ENCODE measurements around the gene AJUBA.
"Not testable (repeated sequence)": the region's sequence is repeated elsewhere in the genome, so short reads cannot be mapped to it uniquely, and the experiment has no call there.

AJUBA gene

GRCh38 chr14:22982477-22983245 is at the start of gene AJUBA:
Gene AJUBA (minus strand): TSS chr14:22982551. CDS start chr14:22982266, 285 bp downstream.
- Mint-ChIP-seq H3K27ac (no peak within 1 kb of the TSS), H3K4me3 (peak within 1 kb of the TSS; percentile 71), H3K36me3 (peaks cover 3% of the 10 kb centered on the region), H3K4me1 (ENCODE audit: low read depth) (peaks cover 6% of the 10 kb centered on the region), H3K9me3 (ENCODE audit: low read depth) (no peaks in the 10 kb centered on the region), H3K27me3 (no peaks in the 10 kb centered on the region)

- Mint-ChIP-seq H3K27ac (peak overlapping the region; percentile 28), H3K4me1 (ENCODE audit: low read depth) (peaks cover 51% of the 10 kb centered on the region), H3K36me3 (peaks cover 22% of the 10 kb centered on the region), H3K27me3 (no peaks in the 10 kb centered on the region), H3K4me3 (peak overlapping the region; percentile 59), H3K9me3 (ENCODE audit: low read depth) (no peaks in the 10 kb centered on the region)
Measured at GRCh38 chr14:23030936-23031335, 48.6 kb upstream of the AJUBA start.

- H3K27ac Mint-ChIP-seq = peak overlapping the region; percentile 88
- peaks cover 38% of the 10 kb centered on the region for H3K36me3 Mint-ChIP-seq
- peak overlapping the region; percentile 67 for H3K4me3 Mint-ChIP-seq
- H3K4me1 Mint-ChIP-seq (ENCODE audit: low read depth) = peaks cover 59% of the 10 kb centered on the region
- H3K27me3 Mint-ChIP-seq = no peaks in the 10 kb centered on the region
- H3K9me3 Mint-ChIP-seq (ENCODE audit: low read depth) = no peaks in the 10 kb centered on the region
Measured at GRCh38 chr14:23028799-23029198, 46.4 kb upstream of the AJUBA start.

GRCh38 chr14:23025151-23025814 is 42.9 kb upstream of the AJUBA start:
- Mint-ChIP-seq H3K4me3 (peak overlapping the region; percentile 18), H3K36me3 (peaks cover 26% of the 10 kb centered on the region), H3K9me3 (ENCODE audit: low read depth) (no peaks in the 10 kb centered on the region), H3K4me1 (ENCODE audit: low read depth) (peaks cover 71% of the 10 kb centered on the region), H3K27me3 (no peaks in the 10 kb centered on the region), H3K27ac (peak overlapping the region; percentile 61)

- peaks cover 26% of the 10 kb centered on the region for H3K36me3 Mint-ChIP-seq
- peak overlapping the region; percentile 5 for H3K4me3 Mint-ChIP-seq
- peaks cover 73% of the 10 kb centered on the region for H3K4me1 Mint-ChIP-seq (ENCODE audit: low read depth)
- H3K27me3 Mint-ChIP-seq = no peaks in the 10 kb centered on the region
- no peaks in the 10 kb centered on the region for H3K9me3 Mint-ChIP-seq (ENCODE audit: low read depth)
- H3K27ac Mint-ChIP-seq = peak overlapping the region; percentile 61
Measured at GRCh38 chr14:23024612-23025075, 42.3 kb upstream of the AJUBA start.

- Mint-ChIP-seq H3K4me1 (ENCODE audit: low read depth) (peaks cover 65% of the 10 kb centered on the region), H3K36me3 (peaks cover 25% of the 10 kb centered on the region), H3K27ac (peak overlapping the region; percentile 54)
Measured at GRCh38 chr14:23023795-23024152, 41.4 kb upstream of the AJUBA start.

GRCh38 chr14:23023022-23023794 is 40.9 kb upstream of the AJUBA start:
- peaks cover 23% of the 10 kb centered on the region for H3K36me3 Mint-ChIP-seq
- peaks cover 61% of the 10 kb centered on the region for H3K4me1 Mint-ChIP-seq (ENCODE audit: low read depth)
- H3K27me3 Mint-ChIP-seq = no peaks in the 10 kb centered on the region
- H3K4me3 Mint-ChIP-seq = peak overlapping the region; percentile 51
- H3K9me3 Mint-ChIP-seq (ENCODE audit: low read depth) = no peaks in the 10 kb centered on the region
- peak overlapping the region; percentile 47 for H3K27ac Mint-ChIP-seq

More at GRCh38 chr14:23023795-23024152, 41.4 kb upstream of the AJUBA start:
- Mint-ChIP-seq H3K9me3 (ENCODE audit: low read depth) (no peaks in the 10 kb centered on the region), H3K4me3 (peak overlapping the region; percentile 51), H3K27me3 (no peaks in the 10 kb centered on the region)

GRCh38 chr14:23021889-23022442 is 39.6 kb upstream of the AJUBA start:
- no peaks in the 10 kb centered on the region for H3K27me3 Mint-ChIP-seq
- peaks cover 19% of the 10 kb centered on the region for H3K36me3 Mint-ChIP-seq
- H3K27ac Mint-ChIP-seq = no peak overlapping the region
- no peaks in the 10 kb centered on the region for H3K9me3 Mint-ChIP-seq (ENCODE audit: low read depth)
- H3K4me3 Mint-ChIP-seq = no peak overlapping the region
- H3K4me1 Mint-ChIP-seq (ENCODE audit: low read depth) = peaks cover 55% of the 10 kb centered on the region

GRCh38 chr14:23021434-23021833 is 39.1 kb upstream of the AJUBA start:
- Mint-ChIP-seq H3K36me3 (peaks cover 19% of the 10 kb centered on the region), H3K4me1 (ENCODE audit: low read depth) (peaks cover 55% of the 10 kb centered on the region), H3K27ac (no peak overlapping the region), H3K4me3 (no peak overlapping the region), H3K9me3 (ENCODE audit: low read depth) (no peaks in the 10 kb centered on the region), H3K27me3 (no peaks in the 10 kb centered on the region)

- no peak overlapping the region for H3K4me3 Mint-ChIP-seq
- no peaks in the 10 kb centered on the region for H3K27me3 Mint-ChIP-seq
- H3K4me1 Mint-ChIP-seq (ENCODE audit: low read depth) = peaks cover 49% of the 10 kb centered on the region
- H3K36me3 Mint-ChIP-seq = peaks cover 12% of the 10 kb centered on the region
- H3K27ac Mint-ChIP-seq = peak overlapping the region; percentile 59
- H3K9me3 Mint-ChIP-seq (ENCODE audit: low read depth) = no peaks in the 10 kb centered on the region
Measured at GRCh38 chr14:23020143-23021128, 38.1 kb upstream of the AJUBA start.

GRCh38 chr14:23018107-23018506 is 35.8 kb upstream of the AJUBA start:
- Mint-ChIP-seq H3K27ac (no peak overlapping the region), H3K4me1 (ENCODE audit: low read depth) (peaks cover 27% of the 10 kb centered on the region), H3K36me3 (no peaks in the 10 kb centered on the region), H3K4me3 (no peak overlapping the region), H3K9me3 (ENCODE audit: low read depth) (no peaks in the 10 kb centered on the region), H3K27me3 (no peaks in the 10 kb centered on the region)

GRCh38 chr14:23017091-23017490 is 34.7 kb upstream of the AJUBA start:
- Mint-ChIP-seq H3K4me1 (ENCODE audit: low read depth) (peaks cover 21% of the 10 kb centered on the region), H3K27me3 (no peaks in the 10 kb centered on the region), H3K36me3 (no peaks in the 10 kb centered on the region), H3K27ac (no peak overlapping the region), H3K4me3 (no peak overlapping the region), H3K9me3 (ENCODE audit: low read depth) (no peaks in the 10 kb centered on the region)

GRCh38 chr14:23015618-23016017 is 33.3 kb upstream of the AJUBA start:
- Mint-ChIP-seq H3K27me3 (no peaks in the 10 kb centered on the region), H3K4me1 (ENCODE audit: low read depth) (peaks cover 9% of the 10 kb centered on the region), H3K9me3 (ENCODE audit: low read depth) (no peaks in the 10 kb centered on the region), H3K4me3 (no peak overlapping the region), H3K36me3 (no peaks in the 10 kb centered on the region), H3K27ac (no peak overlapping the region)

- H3K27ac Mint-ChIP-seq; H3K9me3 Mint-ChIP-seq (ENCODE audit: low read depth); H3K27me3 Mint-ChIP-seq; H3K36me3 Mint-ChIP-seq; H3K4me3 Mint-ChIP-seq: not testable (repeated sequence)
- peaks cover 20% of the 10 kb centered on the region for H3K4me1 Mint-ChIP-seq (ENCODE audit: low read depth)
Measured at GRCh38 chr14:23013749-23014054, 31.4 kb upstream of the AJUBA start.
